Esophagus muscularis mucosa (tissue), 3 donors: ENCODE data around the gene HAUS6.

Experiments
- POLR2A ChIP-seq: fragments of 450-650 bp; IDR thresholded peaks from one replicate; pipeline ENCODE4 v1.6.1; 2017; ENCODE audit warnings: antibody characterized with exemption, moderate library complexity, mild to moderate bottlenecking, low read depth
- TF ChIP-seq, protein P1 (sequence below), 3 experiments: fragments of 200-600 bp in 2 of 3; fragments of 450-650 bp in 1 of 3; sonication (generic) in 2 of 3; IDR thresholded peaks; one replicate each; pipeline ENCODE4 v1.5.1; 2017 to 2019; ENCODE audit warnings: antibody characterized with exemption in 3 of 3, mild to moderate bottlenecking in 2 of 3, moderate library complexity in 1 of 3

- TF ChIP-seq, protein P1, sequence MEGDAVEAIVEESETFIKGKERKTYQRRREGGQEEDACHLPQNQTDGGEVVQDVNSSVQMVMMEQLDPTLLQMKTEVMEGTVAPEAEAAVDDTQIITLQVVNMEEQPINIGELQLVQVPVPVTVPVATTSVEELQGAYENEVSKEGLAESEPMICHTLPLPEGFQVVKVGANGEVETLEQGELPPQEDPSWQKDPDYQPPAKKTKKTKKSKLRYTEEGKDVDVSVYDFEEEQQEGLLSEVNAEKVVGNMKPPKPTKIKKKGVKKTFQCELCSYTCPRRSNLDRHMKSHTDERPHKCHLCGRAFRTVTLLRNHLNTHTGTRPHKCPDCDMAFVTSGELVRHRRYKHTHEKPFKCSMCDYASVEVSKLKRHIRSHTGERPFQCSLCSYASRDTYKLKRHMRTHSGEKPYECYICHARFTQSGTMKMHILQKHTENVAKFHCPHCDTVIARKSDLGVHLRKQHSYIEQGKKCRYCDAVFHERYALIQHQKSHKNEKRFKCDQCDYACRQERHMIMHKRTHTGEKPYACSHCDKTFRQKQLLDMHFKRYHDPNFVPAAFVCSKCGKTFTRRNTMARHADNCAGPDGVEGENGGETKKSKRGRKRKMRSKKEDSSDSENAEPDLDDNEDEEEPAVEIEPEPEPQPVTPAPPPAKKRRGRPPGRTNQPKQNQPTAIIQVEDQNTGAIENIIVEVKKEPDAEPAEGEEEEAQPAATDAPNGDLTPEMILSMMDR (IDR thresholded peaks at IDR 0.05): no peak
- no peak for TF ChIP-seq POLR2A
Observed at GRCh38 chr9:19138084-19138483, 35.4 kb upstream of the HAUS6 start.
